Measurements from ENCODE around the gene UBALD2.
"Not testable (repeated sequence)": the region's sequence is repeated elsewhere in the genome, so short reads cannot be mapped to it uniquely, and the experiment has no call there.

The UBALD2 gene

GRCh38 chr17:76264755-76265623 is at the start of gene UBALD2:
UBALD2 (plus strand) TSS chr17:76265348; CDS start chr17:76265506, 158 bp downstream.
- peak; percentile 100 for DNase-seq

GRCh38 chr17:76217081-76217480 is 48.1 kb upstream of the UBALD2 start:
- no peak for DNase-seq

- no peak for DNase-seq
These were observed 45.3 kb upstream of the UBALD2 start for GRCh38 chr17:76219670-76220383.

- DNase-seq = no peak
These were observed 41.3 kb upstream of the UBALD2 start for GRCh38 chr17:76223802-76224201.

- not testable (repeated sequence) for DNase-seq
These were observed 39.6 kb upstream of the UBALD2 start for GRCh38 chr17:76225373-76226086.

GRCh38 chr17:76226749-76227148 is 38.4 kb upstream of the UBALD2 start:
- DNase-seq = not testable (repeated sequence)

GRCh38 chr17:76232342-76232741 is 32.8 kb upstream of the UBALD2 start:
- peak; percentile 81 for DNase-seq

- DNase-seq = no peak
These were observed 31.4 kb upstream of the UBALD2 start for GRCh38 chr17:76233588-76234353.

- no peak for DNase-seq
These were observed 30.8 kb upstream of the UBALD2 start for GRCh38 chr17:76234354-76234679.

GRCh38 chr17:76235883-76236282 is 29.3 kb upstream of the UBALD2 start:
- no peak for DNase-seq

GRCh38 chr17:76236603-76237002 is 28.5 kb upstream of the UBALD2 start:
- DNase-seq = no peak

GRCh38 chr17:76237859-76238313 is 27.3 kb upstream of the UBALD2 start:
- DNase-seq = no peak

- no peak for DNase-seq
These were observed 26.2 kb upstream of the UBALD2 start for GRCh38 chr17:76238847-76239537.

GRCh38 chr17:76239538-76240274 is 25.4 kb upstream of the UBALD2 start:
- no peak for DNase-seq

- DNase-seq = peak; percentile 54
These were observed 24.5 kb upstream of the UBALD2 start, which contains the start of gene RNF157 for GRCh38 chr17:76240461-76241203. RNF157 (minus strand) TSS chr17:76240493; CDS start chr17:76240240, 253 bp downstream.

GRCh38 chr17:76241204-76241538 is 24.0 kb upstream of the UBALD2 start:
- DNase-seq = no peak

GRCh38 chr17:76241691-76242255 is 23.4 kb upstream of the UBALD2 start:
- DNase-seq = no peak

GRCh38 chr17:76243826-76244679 is 21.1 kb upstream of the UBALD2 start:
- peak; percentile 20 for DNase-seq

- not testable (repeated sequence) for DNase-seq
These were observed 20.4 kb upstream of the UBALD2 start for GRCh38 chr17:76244721-76245120.
